Thyroid gland (tissue), 4 donors: ENCODE results near the gene COL16A1. TPM values are rescaled to one million over a fixed set of nuclear protein-coding genes. Genes with fewer than 3 reads are reported as not detected.

Source experiments
- DNase-seq, 2 donors: peaks; one replicate each; pipeline ENCODE4 v3.0.0-alpha.2; 2019
- H3K27ac ChIP-seq, 3 donors: fragments of 200-600 bp; sonication (generic); 1 replicate in 2 of 3; 2 replicates in 1 of 3; pipeline ENCODE4 v1.5.1; 2016 to 2019; ENCODE audit warnings: mild to moderate bottlenecking in 1 of 3, moderate library complexity in 1 of 3
- H3K27me3 ChIP-seq: fragments of 200-600 bp; sonication (generic); one replicate; pipeline ENCODE4 v1.5.1; 2019
- H3K36me3 ChIP-seq, 2 donors: fragments of 200-600 bp; sonication (generic); one replicate each; pipeline ENCODE4 v1.5.1; 2016 to 2019
- H3K4me1 ChIP-seq, 2 donors: fragments of 200-600 bp; sonication (generic); one replicate each; pipeline ENCODE4 v1.5.1; 2017 to 2019
- H3K4me3 ChIP-seq, 3 donors: fragments of 200-600 bp; sonication (generic); replicated peaks in 1 of 3; 1 replicate in 2 of 3; 2 replicates in 1 of 3; pipeline ENCODE4 v1.5.1; 2016; ENCODE audit warnings: mild to moderate bottlenecking in 1 of 3
- H3K9me3 ChIP-seq: fragments of 200-600 bp; sonication (generic); one replicate; pipeline ENCODE4 v1.5.1; 2017
- POLR2A ChIP-seq, 2 donors: fragments of 450-650 bp; IDR thresholded peaks; one replicate each; pipeline ENCODE4 v1.6.1; 2017; ENCODE audit warnings: antibody characterized with exemption in 2 of 2, mild to moderate bottlenecking in 2 of 2, moderate library complexity in 1 of 2
- WGBS, 2 donors: methylation state at CpG; one replicate each; pipeline ENCODE4 v1.1.5; 2017; 5-methylcytosine and 5-hydroxymethylcytosine counted together
- intact Hi-C: fragments of 100-400 bp; cut with DNase I; formaldehyde crosslinking; loops from one replicate; pipeline ENCODE4 v1.15.1; 2023
- total RNA-seq, 4 donors: library from RNA; depleted of rRNA; stranded (reverse); fragments of >200 nt; gene quantifications; one replicate each; pipeline ENCODE4 v1.2.3, GENCODE V29; 2016
- TF ChIP-seq, protein P1 (sequence below), 6 experiments: fragments of 200-600 bp in 3 of 6; fragments of 450-650 bp in 3 of 6; sonication (generic) in 3 of 6; IDR thresholded peaks; one replicate each; pipeline ENCODE4 v1.5.1; 2016 to 2019; ENCODE audit warnings: antibody characterized with exemption in 6 of 6, mild to moderate bottlenecking in 2 of 6, inconsistent platforms in 1 of 6, moderate library complexity in 1 of 6

The COL16A1 gene
- total RNA-seq, 4 donors from 2014 or later = 61.3 to 121 (median 97.1) TPM

- H3K4me3 ChIP-seq = no peak overlapping the region
- 70 to 75% methylated on average over 6 to 8 of the region's 8 CpGs for WGBS, 2 donors
- no peaks in the 10 kb centered on the region for H3K9me3 ChIP-seq
- no peaks in the 10 kb centered on the region for H3K4me1 ChIP-seq
- H3K36me3 ChIP-seq = no peaks in the 10 kb centered on the region
- no peak for DNase-seq
- TF ChIP-seq POLR2A (IDR thresholded peaks at IDR 0.05) = no peak
- TF ChIP-seq, protein P1, sequence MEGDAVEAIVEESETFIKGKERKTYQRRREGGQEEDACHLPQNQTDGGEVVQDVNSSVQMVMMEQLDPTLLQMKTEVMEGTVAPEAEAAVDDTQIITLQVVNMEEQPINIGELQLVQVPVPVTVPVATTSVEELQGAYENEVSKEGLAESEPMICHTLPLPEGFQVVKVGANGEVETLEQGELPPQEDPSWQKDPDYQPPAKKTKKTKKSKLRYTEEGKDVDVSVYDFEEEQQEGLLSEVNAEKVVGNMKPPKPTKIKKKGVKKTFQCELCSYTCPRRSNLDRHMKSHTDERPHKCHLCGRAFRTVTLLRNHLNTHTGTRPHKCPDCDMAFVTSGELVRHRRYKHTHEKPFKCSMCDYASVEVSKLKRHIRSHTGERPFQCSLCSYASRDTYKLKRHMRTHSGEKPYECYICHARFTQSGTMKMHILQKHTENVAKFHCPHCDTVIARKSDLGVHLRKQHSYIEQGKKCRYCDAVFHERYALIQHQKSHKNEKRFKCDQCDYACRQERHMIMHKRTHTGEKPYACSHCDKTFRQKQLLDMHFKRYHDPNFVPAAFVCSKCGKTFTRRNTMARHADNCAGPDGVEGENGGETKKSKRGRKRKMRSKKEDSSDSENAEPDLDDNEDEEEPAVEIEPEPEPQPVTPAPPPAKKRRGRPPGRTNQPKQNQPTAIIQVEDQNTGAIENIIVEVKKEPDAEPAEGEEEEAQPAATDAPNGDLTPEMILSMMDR (IDR thresholded peaks at IDR 0.05) = no peak
- no peaks in the 10 kb centered on the region for H3K27me3 ChIP-seq
- intact Hi-C loops = no loop called here
- no peak overlapping the region for H3K27ac ChIP-seq
Measured at GRCh38 chr1:31688233-31688918, 15.4 kb downstream of the COL16A1 start.

DNA sequence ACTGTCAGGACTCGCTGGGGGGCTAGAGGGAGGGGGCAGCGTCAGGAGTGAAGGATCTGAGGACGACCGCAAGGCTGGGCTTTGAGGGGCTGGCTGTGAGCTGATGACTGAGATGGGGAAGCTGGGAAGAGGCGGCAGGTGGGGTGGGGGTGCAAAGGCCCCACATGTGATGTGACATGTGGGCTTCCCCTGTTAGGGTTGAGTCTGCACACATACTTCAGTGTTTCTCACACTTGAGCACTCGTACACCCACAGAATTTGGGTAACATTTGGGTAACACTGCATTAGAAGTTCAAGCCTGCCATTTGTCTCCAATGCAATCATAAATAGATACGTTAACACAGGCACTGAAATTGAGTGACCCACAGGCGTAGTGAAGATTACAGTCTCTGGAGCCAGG lies 16.2 kb downstream of the COL16A1 start:
- no peaks in the 10 kb centered on the region for H3K27me3 ChIP-seq
- TF ChIP-seq, protein P1 (IDR thresholded peaks at IDR 0.05) = no peak
- TF ChIP-seq POLR2A (IDR thresholded peaks at IDR 0.05) = no peak
- H3K4me3 ChIP-seq = no peak overlapping the region
- H3K9me3 ChIP-seq = no peaks in the 10 kb centered on the region
- no peaks in the 10 kb centered on the region for H3K36me3 ChIP-seq
- no peak for DNase-seq
- 84 to 94% methylated on average over 8 of the region's 8 CpGs for WGBS, 2 donors
- no peaks in the 10 kb centered on the region for H3K4me1 ChIP-seq
- intact Hi-C loops = no loop called here
- no peak overlapping the region for H3K27ac ChIP-seq

DNA sequence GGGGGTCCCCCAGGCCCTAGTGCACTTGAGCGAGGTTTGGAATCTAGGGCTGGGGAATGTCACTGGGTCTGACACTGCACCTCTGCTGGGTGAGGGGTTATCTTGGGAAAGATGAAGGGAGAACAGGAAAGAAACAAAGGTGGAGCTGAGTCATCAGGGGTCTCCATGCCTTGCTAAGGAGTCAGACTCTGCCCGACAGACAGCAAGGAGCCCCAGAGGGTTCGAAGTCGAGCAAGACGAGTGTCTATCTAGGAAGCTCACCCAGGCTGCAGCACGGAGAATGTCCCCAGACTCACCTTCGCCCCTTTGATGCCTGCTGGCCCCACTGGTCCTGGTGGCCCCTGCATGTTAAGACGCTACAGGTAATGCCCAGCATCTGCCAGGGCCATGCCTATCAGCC lies 18.0 kb downstream of the COL16A1 start:
- H3K9me3 ChIP-seq = no peaks in the 10 kb centered on the region
- no peak for DNase-seq
- intact Hi-C loops = no loop called here
- no peak overlapping the region for H3K27ac ChIP-seq
- no peaks in the 10 kb centered on the region for H3K4me1 ChIP-seq
- H3K36me3 ChIP-seq = no peaks in the 10 kb centered on the region
- TF ChIP-seq, protein P1 (IDR thresholded peaks at IDR 0.05) = no peak
- no peak for TF ChIP-seq POLR2A (IDR thresholded peaks at IDR 0.05)
- no peak overlapping the region for H3K4me3 ChIP-seq
- 90% methylated on average over 8 of the region's 8 CpGs for WGBS, 2 donors
- no peaks in the 10 kb centered on the region for H3K27me3 ChIP-seq

GRCh38 chr1:31683997-31684396 lies 19.8 kb downstream of the COL16A1 start:
- intact Hi-C loops = no loop called here
- WGBS, 2 donors = 70 to 85% methylated on average over 4 to 6 of the region's 11 CpGs
- H3K9me3 ChIP-seq = no peaks in the 10 kb centered on the region
- H3K36me3 ChIP-seq = no peaks in the 10 kb centered on the region
- no peak overlapping the region for H3K27ac ChIP-seq
- no peaks in the 10 kb centered on the region for H3K4me1 ChIP-seq
- H3K4me3 ChIP-seq = no peak overlapping the region
- TF ChIP-seq POLR2A (IDR thresholded peaks at IDR 0.05) = no peak
- TF ChIP-seq, protein P1 (IDR thresholded peaks at IDR 0.05) = peak in 1 of 6 experiments; percentile 17
- no peak for DNase-seq
- H3K27me3 ChIP-seq = no peaks in the 10 kb centered on the region

DNA sequence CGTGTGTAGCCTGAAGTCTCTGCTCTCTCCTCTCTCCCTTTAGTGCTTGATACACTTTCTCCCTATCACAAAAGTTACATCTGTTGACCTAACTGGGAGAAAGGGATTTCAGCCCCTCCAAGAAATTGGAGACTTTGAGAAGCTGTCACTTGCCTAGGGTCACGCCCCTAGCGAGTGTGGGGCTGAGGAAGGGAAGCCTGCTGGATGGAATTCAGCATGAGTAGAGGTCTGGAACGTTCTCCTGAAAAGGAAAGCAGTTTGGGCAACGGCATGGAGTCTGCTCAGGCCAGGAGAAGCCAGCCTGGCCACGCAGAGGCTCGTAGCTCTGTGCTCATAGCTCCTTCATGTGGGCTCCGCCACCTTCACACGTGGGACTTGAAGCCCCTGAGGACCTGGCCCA lies 22.4 kb downstream of the COL16A1 start:
- H3K27ac ChIP-seq = no peak overlapping the region
- intact Hi-C loops = no loop called here
- H3K4me3 ChIP-seq = no peak overlapping the region
- no peak for TF ChIP-seq POLR2A (IDR thresholded peaks at IDR 0.05)
- TF ChIP-seq, protein P1 (IDR thresholded peaks at IDR 0.05) = no peak
- DNase-seq = no peak
- H3K4me1 ChIP-seq = no peaks in the 10 kb centered on the region
- no peaks in the 10 kb centered on the region for H3K36me3 ChIP-seq
- H3K9me3 ChIP-seq = no peaks in the 10 kb centered on the region
- 76 to 82% methylated on average over 9 of the region's 9 CpGs for WGBS, 2 donors
- no peaks in the 10 kb centered on the region for H3K27me3 ChIP-seq
